ENCODE measurements around the gene PCP4. TPM values are rescaled to one million over a fixed set of nuclear protein-coding genes. Genes with fewer than 3 reads are reported as not detected.

PCP4 gene
- total RNA-seq, 4 donors from 2014 or later: not detected

GRCh38 chr21:39972976-39973770, 105.9 kb downstream of the PCP4 start:
- in situ Hi-C loops (cut with MboI; ENCODE audit: low sequenced_read_pairs in 4 of 4) (no loop called here), intact Hi-C loops (cut with DNase I; ENCODE audit: low total_unique reads) (no loop called here)
- H3K9me3 ChIP-seq: no peaks in the 10 kb centered on the region
- TF ChIP-seq CTCF (IDR thresholded peaks at IDR 0.05 in 4 of 5, conservative IDR thresholded peaks at IDR 0.05 in 1 of 5) (no peak), POLR2A (IDR thresholded peaks at IDR 0.05) (no peak)
- H3K27me3 ChIP-seq: peaks cover 0 to 4% (median 0%) of the 10 kb centered on the region in 3 donors
- ATAC-seq (no peak), DNase-seq (no peak)
- H3K4me1 ChIP-seq: no peaks in the 10 kb centered on the region
- no peaks in the 10 kb centered on the region for H3K36me3 ChIP-seq
- no peak overlapping the region for H3K27ac ChIP-seq
- no peak overlapping the region for H3K4me3 ChIP-seq

GRCh38 chr21:39976800-39977199, 109.6 kb downstream of the PCP4 start:
- H3K4me1 ChIP-seq: no peaks in the 10 kb centered on the region
- TF ChIP-seq CTCF (IDR thresholded peaks at IDR 0.05 in 4 of 5, conservative IDR thresholded peaks at IDR 0.05 in 1 of 5) (no peak), POLR2A (IDR thresholded peaks at IDR 0.05) (no peak)
- no peak overlapping the region for H3K27ac ChIP-seq
- H3K36me3 ChIP-seq: no peaks in the 10 kb centered on the region
- intact Hi-C loops (cut with DNase I; ENCODE audit: low total_unique reads) (no loop called here), in situ Hi-C loops (cut with MboI; ENCODE audit: low sequenced_read_pairs in 4 of 4) (no loop called here)
- ATAC-seq: no peak
- H3K4me3 ChIP-seq: no peak overlapping the region
- no peak for DNase-seq
- H3K9me3 ChIP-seq: no peaks in the 10 kb centered on the region
- H3K27me3 ChIP-seq: peaks cover 0 to 4% (median 0%) of the 10 kb centered on the region in 3 donors

Other genes starting within 250 kb of the PCP4 start
- not detected for gene IGSF5, start 122.3 kb upstream of the PCP4 start, total RNA-seq

Data from gastrocnemius medialis (tissue), 4 donors.